WTC11 (cell line): ENCODE data around the gene FLT3.

Experiments
- EMX1 ChIP-seq: fragments of 250-450 bp; sonication (Bioruptor Pico); IDR thresholded peaks from 2 replicates; pipeline ENCODE4 v1.8.0; 2021; ENCODE audit warnings: mild to moderate bottlenecking
- NFE2L1 ChIP-seq: sonication (generic); formaldehyde crosslinking; IDR thresholded peaks from 2 replicates; pipeline ENCODE4 v1.8.1; 2023; ENCODE audit warnings: missing genetic modification reagents
- STAT6 ChIP-seq: sonication (generic); formaldehyde crosslinking; conservative IDR thresholded peaks from 2 replicates; pipeline ENCODE4 v1.8.1; 2023; ENCODE audit warnings: mild to moderate bottlenecking, low read depth, missing genetic modification reagents, moderate library complexity
- TF ChIP-seq, protein P1 (sequence below): fragments of 200-600 bp; IDR thresholded peaks from 2 replicates; pipeline ENCODE4 v1.8.0; 2022; ENCODE audit warnings: antibody characterized with exemption

DNA sequence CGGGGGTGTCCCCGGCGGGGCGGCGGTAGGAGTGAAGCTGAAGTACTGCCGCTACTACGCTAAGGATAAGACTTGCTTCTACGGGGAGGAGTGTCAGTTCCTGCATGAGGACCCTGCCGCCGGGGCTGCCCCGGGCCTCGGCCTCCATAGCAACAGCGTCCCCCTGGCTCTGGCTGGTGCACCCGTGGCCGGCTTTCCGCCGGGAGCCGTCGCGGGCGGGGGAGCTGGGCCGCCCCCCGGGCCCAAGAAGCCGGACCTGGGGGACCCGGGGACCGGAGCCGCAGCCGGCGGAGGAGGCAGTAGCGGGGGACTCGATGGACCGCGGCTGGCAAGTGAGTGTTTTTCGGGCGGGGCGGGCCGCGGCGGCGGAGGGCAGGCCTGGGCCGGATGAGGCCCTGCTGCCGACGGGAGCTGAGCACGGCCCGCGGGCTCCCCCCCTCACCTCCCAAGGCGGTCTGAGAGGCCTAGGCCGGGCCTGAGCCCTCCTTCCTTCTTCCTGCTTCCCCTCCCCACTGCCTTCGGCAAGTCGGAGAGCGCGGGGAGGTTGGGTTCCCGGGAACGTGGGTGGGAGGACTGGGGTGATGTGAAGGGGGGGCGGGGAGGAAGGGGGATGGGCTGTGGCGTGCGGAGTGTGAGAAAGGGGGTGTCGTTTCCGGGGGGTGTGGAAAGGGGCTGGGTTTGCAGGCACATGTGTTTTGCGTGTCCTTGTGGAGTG is 38.5 kb upstream of the FLT3 start:
- TF ChIP-seq, protein P1, sequence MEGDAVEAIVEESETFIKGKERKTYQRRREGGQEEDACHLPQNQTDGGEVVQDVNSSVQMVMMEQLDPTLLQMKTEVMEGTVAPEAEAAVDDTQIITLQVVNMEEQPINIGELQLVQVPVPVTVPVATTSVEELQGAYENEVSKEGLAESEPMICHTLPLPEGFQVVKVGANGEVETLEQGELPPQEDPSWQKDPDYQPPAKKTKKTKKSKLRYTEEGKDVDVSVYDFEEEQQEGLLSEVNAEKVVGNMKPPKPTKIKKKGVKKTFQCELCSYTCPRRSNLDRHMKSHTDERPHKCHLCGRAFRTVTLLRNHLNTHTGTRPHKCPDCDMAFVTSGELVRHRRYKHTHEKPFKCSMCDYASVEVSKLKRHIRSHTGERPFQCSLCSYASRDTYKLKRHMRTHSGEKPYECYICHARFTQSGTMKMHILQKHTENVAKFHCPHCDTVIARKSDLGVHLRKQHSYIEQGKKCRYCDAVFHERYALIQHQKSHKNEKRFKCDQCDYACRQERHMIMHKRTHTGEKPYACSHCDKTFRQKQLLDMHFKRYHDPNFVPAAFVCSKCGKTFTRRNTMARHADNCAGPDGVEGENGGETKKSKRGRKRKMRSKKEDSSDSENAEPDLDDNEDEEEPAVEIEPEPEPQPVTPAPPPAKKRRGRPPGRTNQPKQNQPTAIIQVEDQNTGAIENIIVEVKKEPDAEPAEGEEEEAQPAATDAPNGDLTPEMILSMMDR = no peak
- TF ChIP-seq NFE2L1 (no peak), STAT6 (CRISPR knock-in tag) (no peak), EMX1 (CRISPR knock-in tag) (no peak)
